ENCODE results near the gene RPS2.

DNA sequence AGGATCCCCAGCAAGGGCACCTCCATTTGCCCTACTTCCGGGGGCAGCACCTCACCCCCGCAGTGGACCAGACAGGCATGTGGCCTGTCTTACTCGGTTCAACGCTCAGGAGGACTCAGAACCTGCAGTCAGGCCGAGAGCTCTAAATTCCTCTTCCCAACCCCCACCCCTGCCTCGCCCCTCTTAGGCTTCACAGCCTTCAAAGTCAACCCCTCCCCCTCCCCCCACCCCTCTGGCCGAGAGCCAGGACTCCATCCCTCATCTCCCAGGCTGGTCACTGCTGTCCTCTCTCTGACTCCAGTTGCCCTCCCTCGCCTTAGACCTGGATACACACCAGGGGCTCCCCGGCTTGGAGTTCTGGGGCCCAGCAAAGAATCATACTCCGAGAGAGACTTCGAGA lies 38.4 kb downstream of the RPS2 start:
- TF ChIP-seq CTCF (IDR thresholded peaks at IDR 0.05) (no peak), POLR2A (IDR thresholded peaks at IDR 0.05) (no peak)

Data from uterus (tissue), 2 donors.